Activated CD8-positive, alpha-beta T cell treated with anti-CD3 and anti-CD28 coated beads, Interleukin-2, amount 10 ng/mL, durations not matched to agents 7 days and 5 days (primary cell): ENCODE measurements around the gene BAHD1. TPM values are rescaled to one million over a fixed set of nuclear protein-coding genes. Genes with fewer than 3 reads are reported as not detected.
A peak's percentile ranks its signal among the peaks of the same experiment; 100 is the strongest.

Experiments used
- ATAC-seq: fragments of 150-1000 bp; cut with Tn5 transposase; one replicate; pipeline ENCODE4 v1.10.0; 2021; ENCODE audit warnings: moderate library complexity
- CTCF ChIA-PET: fragments of 350-600 bp; sonication (Branson Sonifier 250); formaldehyde crosslinking; loops from one replicate; lab custom pipeline; 2021; ENCODE audit warnings: antibody characterized with exemption; lab: Charles Lee
- POLR2A ChIA-PET: fragments of 350-600 bp; sonication (Branson Sonifier 250); formaldehyde crosslinking; loops from one replicate; lab custom pipeline; 2021; ENCODE audit warnings: antibody characterized with exemption; lab: Charles Lee
- DNase-seq: peaks from one replicate; pipeline ENCODE4 v3.0.0-alpha.2; 2020
- H3K27ac Mint-ChIP-seq: one replicate; pipeline ENCODE4 v1.8.0; 2021; ENCODE audit warnings: mild to moderate bottlenecking, mixed read lengths
- H3K27me3 Mint-ChIP-seq: one replicate; pipeline ENCODE4 v1.8.0; 2021; ENCODE audit warnings: low read depth, mixed read lengths
- H3K36me3 Mint-ChIP-seq: one replicate; pipeline ENCODE4 v1.8.0; 2021; ENCODE audit warnings: low read depth, mixed read lengths
- H3K4me1 Mint-ChIP-seq: one replicate; pipeline ENCODE4 v1.8.0; 2021; ENCODE audit warnings: low read depth, mixed read lengths
- H3K4me3 Mint-ChIP-seq: one replicate; pipeline ENCODE4 v1.8.0; 2021; ENCODE audit warnings: mild to moderate bottlenecking, mixed read lengths
- H3K9me3 Mint-ChIP-seq: one replicate; pipeline ENCODE4 v1.8.0; 2022; ENCODE audit warnings: mixed read lengths; ENCODE audit not compliant: insufficient read depth
- total RNA-seq, 2 experiments: library from RNA; stranded (reverse); gene quantifications; one replicate each; pipeline ENCODE4 v1.2.3, GENCODE V29; 2021

The BAHD1 gene
- total RNA-seq, 2 experiments from 2014 or later: 25.7 to 26.3 TPM

DNA sequence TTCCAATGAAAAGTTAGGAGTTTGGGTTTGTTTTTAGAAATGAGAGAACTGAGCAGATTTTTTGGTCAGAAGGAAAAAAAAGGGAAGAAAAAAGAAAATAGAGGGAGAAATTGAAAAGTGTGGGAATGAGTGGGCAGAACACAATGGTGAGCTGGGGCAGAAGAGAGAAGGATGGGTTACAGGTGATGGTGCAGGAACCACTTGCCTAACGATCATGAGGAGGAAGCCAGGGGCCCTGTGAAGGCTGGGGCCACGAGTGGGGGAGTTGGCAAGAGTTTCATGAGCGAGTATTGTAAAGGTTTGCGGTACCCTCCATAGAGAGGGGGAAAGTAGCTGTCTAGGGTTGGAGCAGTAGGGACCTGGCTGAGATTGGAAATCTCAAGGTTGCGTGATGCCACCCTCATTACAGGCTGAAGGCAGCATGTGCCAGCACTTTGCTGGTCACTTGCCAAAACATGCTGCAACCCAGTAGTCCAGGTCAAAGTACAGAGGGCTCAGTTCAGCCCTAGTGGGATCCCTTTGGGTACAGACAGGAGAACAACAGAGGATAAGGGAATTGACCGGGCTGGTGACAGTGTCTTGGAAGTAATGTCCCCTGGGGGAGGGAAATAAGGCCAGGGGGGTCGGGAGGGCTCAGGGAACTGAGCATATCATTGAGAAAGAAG, 28.5 kb upstream of the BAHD1 start:
- H3K36me3 Mint-ChIP-seq: peaks cover 62% of the 10 kb centered on the region
- POLR2A ChIA-PET: interaction anchor here (0.6 kb wide), 1 partner anchor 108 kb away, joined by 4 read pairs; no protein-coding TSS in a partner anchor
- no peak overlapping the region for H3K27ac Mint-ChIP-seq
- DNase-seq (no peak), ATAC-seq (no peak)
- peaks cover 25% of the 10 kb centered on the region for H3K4me1 Mint-ChIP-seq
- H3K27me3 Mint-ChIP-seq: no peaks in the 10 kb centered on the region
- CTCF ChIA-PET: no interaction called here
- no peak overlapping the region for H3K4me3 Mint-ChIP-seq
- no peaks in the 10 kb centered on the region for H3K9me3 Mint-ChIP-seq

DNA sequence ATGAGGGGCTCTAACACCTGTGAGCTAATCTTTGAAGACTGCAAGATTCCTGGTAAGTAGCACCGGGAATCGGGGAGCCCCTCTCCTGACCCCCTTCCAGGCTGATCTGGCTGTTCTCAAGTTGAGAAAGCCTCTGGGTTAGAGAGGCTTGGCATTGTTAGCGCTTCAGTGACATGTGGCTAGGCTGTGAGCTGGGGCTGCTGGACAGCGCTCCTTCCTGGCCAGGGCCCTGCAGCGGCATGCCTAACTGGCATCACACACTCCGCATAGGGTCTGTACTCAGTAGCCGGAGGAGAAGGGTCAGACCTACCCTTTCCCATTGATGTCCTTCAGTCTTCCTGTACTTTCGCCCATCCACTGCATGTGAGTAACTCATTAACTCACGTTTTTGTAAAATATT, 27.7 kb upstream of the BAHD1 start:
- ChIA-PET CTCF (interaction anchor here (1.3 kb wide), 1 partner anchor 9 kb away, joined by 3 read pairs; no protein-coding TSS in a partner anchor), POLR2A (interaction anchor here (0.6 to 1.4 kb wide), 2 partner anchors 8 to 109 kb away, joined by 4 to 6 read pairs; partner anchors contain the start of gene IVD)
- H3K27me3 Mint-ChIP-seq: no peaks in the 10 kb centered on the region
- no peaks in the 10 kb centered on the region for H3K9me3 Mint-ChIP-seq
- ATAC-seq (no peak), DNase-seq (no peak)
- peaks cover 17% of the 10 kb centered on the region for H3K4me1 Mint-ChIP-seq
- no peak overlapping the region for H3K27ac Mint-ChIP-seq
- H3K4me3 Mint-ChIP-seq: no peak overlapping the region
- peaks cover 57% of the 10 kb centered on the region for H3K36me3 Mint-ChIP-seq

DNA sequence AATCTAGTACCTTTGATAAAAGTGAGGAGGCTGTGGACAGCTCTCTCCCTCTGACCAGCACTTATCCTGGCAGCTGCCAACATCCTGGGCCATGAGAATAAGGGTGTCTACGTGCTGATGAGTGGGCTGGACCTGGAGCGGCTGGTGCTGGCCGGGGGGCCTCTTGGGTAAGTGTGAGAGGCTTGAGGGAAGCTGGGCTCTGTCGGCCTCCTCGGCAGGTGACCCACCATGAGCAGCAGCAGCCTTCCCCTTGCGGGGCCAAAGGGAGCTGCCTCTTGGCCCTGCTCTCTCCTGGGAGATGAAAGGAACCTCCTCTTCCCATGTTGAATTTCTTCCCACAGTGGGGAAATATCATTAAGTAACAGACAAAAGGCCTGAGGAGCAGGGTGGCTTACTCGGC, 25.9 kb upstream of the BAHD1 start:
- no peaks in the 10 kb centered on the region for H3K27me3 Mint-ChIP-seq
- peaks cover 43% of the 10 kb centered on the region for H3K36me3 Mint-ChIP-seq
- POLR2A ChIA-PET: interaction anchor here (0.8 to 1.3 kb wide), 2 partner anchors 16 to 33 kb away, joined by 3 read pairs; partner anchors contain the start of gene KNSTRN
- ATAC-seq (no peak), DNase-seq (no peak)
- no peak overlapping the region for H3K27ac Mint-ChIP-seq
- H3K4me3 Mint-ChIP-seq: no peak overlapping the region
- no peaks in the 10 kb centered on the region for H3K9me3 Mint-ChIP-seq
- CTCF ChIA-PET: interaction anchor here (0.6 kb wide), 1 partner anchor 77 kb away, joined by 3 read pairs; no protein-coding TSS in a partner anchor
- H3K4me1 Mint-ChIP-seq: peaks cover 3% of the 10 kb centered on the region

GRCh38 chr15:40415226-40415625, 25.5 kb upstream of the BAHD1 start:
- ChIA-PET POLR2A (no interaction called here), CTCF (no interaction called here)
- H3K27ac Mint-ChIP-seq: no peak overlapping the region
- no peak for ATAC-seq
- H3K27me3 Mint-ChIP-seq: no peaks in the 10 kb centered on the region
- no peaks in the 10 kb centered on the region for H3K4me1 Mint-ChIP-seq
- no peak for DNase-seq
- peaks cover 41% of the 10 kb centered on the region for H3K36me3 Mint-ChIP-seq
- H3K9me3 Mint-ChIP-seq: no peaks in the 10 kb centered on the region
- no peak overlapping the region for H3K4me3 Mint-ChIP-seq

- no peak overlapping the region for H3K4me3 Mint-ChIP-seq
- H3K27ac Mint-ChIP-seq: no peak overlapping the region
- H3K4me1 Mint-ChIP-seq: peaks cover under 1% of the 10 kb centered on the region
- H3K36me3 Mint-ChIP-seq: peaks cover 32% of the 10 kb centered on the region
- ATAC-seq (no peak), DNase-seq (no peak)
- ChIA-PET POLR2A (no interaction called here), CTCF (interaction anchor here (11.4 kb wide), 1 partner anchor 47 kb away, joined by 109 read pairs; no protein-coding TSS in a partner anchor)
- H3K9me3 Mint-ChIP-seq: no peaks in the 10 kb centered on the region
- no peaks in the 10 kb centered on the region for H3K27me3 Mint-ChIP-seq
Measured at GRCh38 chr15:40416056-40416455, 24.7 kb upstream of the BAHD1 start.

- ATAC-seq: no peak
- Mint-ChIP-seq H3K27me3 (no peaks in the 10 kb centered on the region), H3K4me3 (no peak overlapping the region), H3K4me1 (peaks cover 8% of the 10 kb centered on the region), H3K9me3 (no peaks in the 10 kb centered on the region), H3K27ac (no peak overlapping the region), H3K36me3 (peaks cover 19% of the 10 kb centered on the region)
- ChIA-PET POLR2A (no interaction called here), CTCF (interaction anchor here (1.2 to 11.4 kb wide), 4 partner anchors 13 to 80 kb away, joined by 4 to 109 read pairs (median 43); partner anchors contain the start of gene IVD)
- no peak for DNase-seq
Measured at GRCh38 chr15:40418126-40418525, 22.6 kb upstream of the BAHD1 start.

- POLR2A ChIA-PET: interaction anchor here (0.6 to 2.0 kb wide), 2 partner anchors 76 to 145 kb away, joined by 3 to 5 read pairs; no protein-coding TSS in a partner anchor
- DNase-seq: no peak
- no peak overlapping the region for H3K4me3 Mint-ChIP-seq
- no peaks in the 10 kb centered on the region for H3K9me3 Mint-ChIP-seq
- peaks cover 9% of the 10 kb centered on the region for H3K36me3 Mint-ChIP-seq
- H3K27ac Mint-ChIP-seq: no peak overlapping the region
- H3K4me1 Mint-ChIP-seq: peaks cover 8% of the 10 kb centered on the region
- H3K27me3 Mint-ChIP-seq: no peaks in the 10 kb centered on the region
- no peak for ATAC-seq
- CTCF ChIA-PET: interaction anchor here (1.0 to 11.4 kb wide), 8 partner anchors 10 to 202 kb away, joined by 3 to 109 read pairs (median 10); partner anchors contain the start of gene IVD
Measured at GRCh38 chr15:40420071-40420713, 20.6 kb upstream of the BAHD1 start.

DNA sequence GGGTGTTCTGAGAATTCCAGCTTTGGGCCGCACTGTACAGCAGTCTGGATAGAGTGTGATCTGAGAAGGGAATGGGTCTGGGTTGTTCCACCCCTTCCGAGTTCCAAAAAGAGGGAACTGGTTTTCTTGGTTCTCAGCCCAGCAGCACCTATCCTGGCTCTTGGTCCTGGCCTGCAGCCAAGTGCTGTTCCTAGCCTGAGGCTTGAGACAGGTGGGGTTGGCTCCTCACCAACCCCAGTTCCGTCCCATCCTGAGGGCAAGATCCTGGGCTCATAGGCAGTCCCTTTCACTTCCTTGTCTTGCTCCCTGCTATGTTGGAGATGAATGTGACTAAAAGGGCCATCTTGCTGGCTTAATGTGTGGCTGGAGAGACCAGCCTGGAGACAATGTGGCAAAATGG, 20.0 kb upstream of the BAHD1 start:
- no peak overlapping the region for H3K4me3 Mint-ChIP-seq
- no peaks in the 10 kb centered on the region for H3K27me3 Mint-ChIP-seq
- H3K27ac Mint-ChIP-seq: no peak overlapping the region
- H3K4me1 Mint-ChIP-seq: peaks cover 8% of the 10 kb centered on the region
- no peaks in the 10 kb centered on the region for H3K9me3 Mint-ChIP-seq
- ChIA-PET POLR2A (interaction anchor here (0.6 to 2.0 kb wide), 2 partner anchors 76 to 145 kb away, joined by 3 to 5 read pairs; no protein-coding TSS in a partner anchor), CTCF (interaction anchor here (1.0 to 11.4 kb wide), 12 partner anchors 10 to 203 kb away, joined by 3 to 109 read pairs (median 9); partner anchors contain the start of genes CCDC9B and IVD)
- no peak for DNase-seq
- ATAC-seq: no peak
- H3K36me3 Mint-ChIP-seq: peaks cover 3% of the 10 kb centered on the region

DNA sequence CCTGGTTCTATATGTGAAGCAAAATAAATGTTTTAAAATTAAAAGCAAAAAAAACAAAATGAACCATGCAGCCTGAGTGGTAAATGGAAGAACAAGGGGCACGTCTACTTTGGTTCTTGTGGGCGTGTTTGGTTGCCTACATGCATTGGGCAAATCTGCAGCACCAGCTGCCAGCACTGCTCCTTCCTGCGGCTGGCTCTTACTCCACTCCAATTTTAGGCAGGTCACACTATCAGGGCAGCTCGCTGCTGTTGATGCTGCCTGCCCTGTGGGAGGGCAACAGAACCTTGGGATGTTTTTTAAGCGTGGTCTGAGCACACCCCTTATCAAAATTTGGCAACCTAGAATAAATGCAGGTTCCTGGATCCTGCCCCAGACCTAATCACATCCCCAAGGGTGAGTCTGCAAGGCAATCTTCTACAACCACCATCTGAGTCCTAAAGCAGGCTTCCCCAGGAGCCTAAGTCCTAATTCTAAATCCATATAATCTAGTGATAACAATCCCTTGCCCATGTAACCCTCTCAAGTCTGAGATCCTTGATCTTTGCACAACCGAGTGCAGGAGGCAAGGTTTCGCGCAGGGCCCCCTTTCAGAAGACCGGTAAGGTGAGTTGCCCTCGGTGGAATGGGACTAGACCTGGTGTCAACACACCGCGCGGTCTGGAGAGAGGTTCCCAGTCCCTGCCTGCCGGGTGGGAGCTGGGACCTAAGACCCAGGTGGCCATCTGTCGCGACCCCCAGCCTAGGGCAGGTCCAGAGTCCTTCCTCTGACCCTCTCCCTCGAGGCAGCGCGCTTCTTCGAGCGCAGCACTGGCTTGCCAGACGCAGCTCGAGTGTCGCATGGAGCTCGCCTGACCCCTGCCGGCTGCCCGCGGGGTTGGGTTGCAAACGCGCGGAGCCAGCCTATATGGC, 19.3 kb upstream of the BAHD1 start:
- DNase-seq (peak; percentile 86), ATAC-seq (peak; percentile 99)
- Mint-ChIP-seq H3K4me1 (peaks cover 8% of the 10 kb centered on the region), H3K27ac (no peak overlapping the region), H3K4me3 (no peak overlapping the region), H3K9me3 (no peaks in the 10 kb centered on the region), H3K27me3 (no peaks in the 10 kb centered on the region), H3K36me3 (peaks cover 2% of the 10 kb centered on the region)
- ChIA-PET POLR2A (interaction anchor here (0.9 to 2.0 kb wide), 3 partner anchors 17 to 82 kb away, joined by 3 to 5 read pairs (median 3); no protein-coding TSS in a partner anchor), CTCF (interaction anchor here (0.7 to 11.4 kb wide), 30 partner anchors 8 to 204 kb away, joined by 3 to 109 read pairs (median 6); partner anchors contain the start of genes BAHD1, CCDC9B, INAFM2 and IVD)

GRCh38 chr15:40424483-40425115, 16.2 kb upstream of the BAHD1 start:
- ChIA-PET CTCF (interaction anchor here (0.9 to 11.4 kb wide), 5 partner anchors 15 to 93 kb away, joined by 3 to 109 read pairs (median 5); no protein-coding TSS in a partner anchor), POLR2A (interaction anchor here (1.2 kb wide), 1 partner anchor 56 kb away, joined by 6 read pairs; no protein-coding TSS in a partner anchor)
- DNase-seq (no peak), ATAC-seq (no peak)
- no peaks in the 10 kb centered on the region for H3K27me3 Mint-ChIP-seq
- no peak overlapping the region for H3K27ac Mint-ChIP-seq
- H3K36me3 Mint-ChIP-seq: no peaks in the 10 kb centered on the region
- H3K4me3 Mint-ChIP-seq: no peak overlapping the region
- peaks cover 8% of the 10 kb centered on the region for H3K4me1 Mint-ChIP-seq
- H3K9me3 Mint-ChIP-seq: no peaks in the 10 kb centered on the region
